CD4-positive, alpha-beta T cell (primary cell): ENCODE results near the gene PCDH9. TPM values are rescaled to one million over a fixed set of nuclear protein-coding genes. Genes with fewer than 3 reads are reported as not detected.

Source experiments
- ATAC-seq: fragments of 200-7000 bp; cut with Tn5 transposase; one replicate; pipeline ENCODE4 v1.10.0; 2022; ENCODE audit warnings: mild to moderate bottlenecking; ENCODE audit not compliant: poor library complexity
- CTCF ChIA-PET: fragments of 350-600 bp; sonication (Branson Sonifier 250); formaldehyde crosslinking; loops from one replicate; lab custom pipeline; 2021; ENCODE audit warnings: antibody characterized with exemption, inconsistent platforms; lab: Charles Lee
- POLR2A ChIA-PET: fragments of 350-600 bp; sonication (Branson Sonifier 250); formaldehyde crosslinking; loops from one replicate; lab custom pipeline; 2021; ENCODE audit warnings: antibody characterized with exemption, inconsistent platforms; lab: Charles Lee
- DNase-seq, 14 experiments: peaks; one replicate each; pipeline ENCODE4 v3.0.0-alpha.2; 2013 to 2020; ENCODE audit warnings: mixed read lengths in 2 of 14
- H3K27ac ChIP-seq, 2 donors: one replicate each; pipeline versions ENCODE4 v1.5.1 to v1.7.0; 2013; ENCODE audit warnings: low read length in 2 of 2, low read depth in 1 of 2, mild to moderate bottlenecking in 1 of 2
- H3K27me3 ChIP-seq, 2 experiments: 1 replicate in 1 of 2; 2 replicates in 1 of 2; pipeline versions ENCODE4 v1.6.1 to v1.7.0; 2013; ENCODE audit warnings: low read length in 2 of 2, control low read depth in 1 of 2, mild to moderate bottlenecking in 1 of 2, moderate library complexity in 1 of 2; ENCODE audit not compliant: insufficient read depth in 2 of 2, control insufficient read depth in 1 of 2
- H3K36me3 ChIP-seq: one replicate; pipeline ENCODE4 v1.6.1; 2013; ENCODE audit warnings: low read length, control low read depth; ENCODE audit not compliant: insufficient read depth
- H3K4me1 ChIP-seq: one replicate; pipeline ENCODE4 v1.6.1; 2013; ENCODE audit warnings: low read length, control low read depth; ENCODE audit not compliant: insufficient read depth
- H3K4me3 ChIP-seq: one replicate; pipeline ENCODE4 v1.5.1; 2013; ENCODE audit warnings: mild to moderate bottlenecking, low read length, moderate library complexity
- H3K9me3 ChIP-seq, 2 experiments: 1 replicate in 1 of 2; 2 replicates in 1 of 2; pipeline versions ENCODE4 v1.6.1 to v1.7.0; 2013; ENCODE audit warnings: low read length in 2 of 2, mild to moderate bottlenecking in 2 of 2, control low read depth in 1 of 2, moderate library complexity in 1 of 2; ENCODE audit not compliant: control insufficient read depth in 1 of 2, insufficient read depth in 1 of 2
- H3K27ac Mint-ChIP-seq: one replicate; pipeline ENCODE4 v1.8.0; 2020; ENCODE audit warnings: mixed read lengths
- H3K27me3 Mint-ChIP-seq: one replicate; pipeline ENCODE4 v1.8.0; 2021; ENCODE audit warnings: mixed read lengths
- H3K36me3 Mint-ChIP-seq: one replicate; pipeline ENCODE4 v1.8.0; 2021; ENCODE audit warnings: low read depth, mixed read lengths
- H3K4me1 Mint-ChIP-seq: one replicate; pipeline ENCODE4 v1.8.0; 2021; ENCODE audit warnings: low read depth, mixed read lengths
- H3K4me3 Mint-ChIP-seq: one replicate; pipeline ENCODE4 v1.8.0; 2020; ENCODE audit warnings: mild to moderate bottlenecking, mixed read lengths
- H3K9me3 Mint-ChIP-seq: one replicate; pipeline ENCODE4 v1.8.0; 2020; ENCODE audit warnings: mixed read lengths
- CTCF ChIP-seq: fragments of 200-600 bp; IDR thresholded peaks from one replicate; pipeline ENCODE4 v1.8.0; 2022; ENCODE audit warnings: antibody characterized with exemption, mild to moderate bottlenecking
- intact Hi-C, 2 experiments: fragments of 100-400 bp; cut with DNase I in 1 of 2; cut with micrococcal nuclease in 1 of 2; formaldehyde crosslinking; loops; one replicate each; pipeline versions ENCODE4 v1.15.1 to v1.9.0; 2023 to 2025; cut with DNase I, micrococcal nuclease
- total RNA-seq, 174 experiments: library from RNA in 2 of 174; stranded (reverse) in 2 of 174; gene quantifications; one replicate each; pipeline ENCODE4 v1.2.3 and lab custom pipeline; 2021 to 2026

PCDH9 gene
- total RNA-seq, 2 experiments from 2014 or later, result 0.08 to 0.19 TPM

GRCh38 chr13:66410314-66410713, 819.8 kb downstream of the PCDH9 start:
- intact Hi-C loops, result no loop called here
- CTCF ChIA-PET, result interaction anchor here (1.4 kb wide), 1 partner anchor 17 kb away, joined by 3 read pairs; no protein-coding TSS in a partner anchor
- H3K9me3 ChIP-seq, result peaks cover 0 to 3% of the 10 kb centered on the region in 2 experiments
- H3K36me3 ChIP-seq, result no peaks in the 10 kb centered on the region
- ATAC-seq, result no peak
- no peak overlapping the region for H3K4me3 ChIP-seq
- no peak for TF ChIP-seq CTCF
- Mint-ChIP-seq H3K27ac (no peak overlapping the region), H3K36me3 (no peaks in the 10 kb centered on the region), H3K4me3 (no peak overlapping the region), H3K9me3 (no peaks in the 10 kb centered on the region), H3K27me3 (no peaks in the 10 kb centered on the region), H3K4me1 (no peaks in the 10 kb centered on the region)
- DNase-seq, result no peak
- H3K27ac ChIP-seq, result no peak overlapping the region
- H3K4me1 ChIP-seq, result no peaks in the 10 kb centered on the region
- no peaks in the 10 kb centered on the region for H3K27me3 ChIP-seq
- POLR2A ChIA-PET, result no interaction called here

- H3K4me1 ChIP-seq, result no peaks in the 10 kb centered on the region
- ChIA-PET POLR2A (no interaction called here), CTCF (interaction anchor here (1.4 kb wide), 1 partner anchor 16 kb away, joined by 3 read pairs; no protein-coding TSS in a partner anchor)
- ATAC-seq, result no peak
- no peak for DNase-seq
- no peak overlapping the region for H3K4me3 Mint-ChIP-seq
- H3K36me3 Mint-ChIP-seq, result no peaks in the 10 kb centered on the region
- H3K27ac Mint-ChIP-seq, result no peak overlapping the region
- peaks cover 0 to 3% of the 10 kb centered on the region in 2 experiments for H3K9me3 ChIP-seq
- no peaks in the 10 kb centered on the region for H3K27me3 ChIP-seq
- intact Hi-C loops, result no loop called here
- no peak overlapping the region for H3K27ac ChIP-seq
- H3K4me3 ChIP-seq, result no peak overlapping the region
- no peak for TF ChIP-seq CTCF
- H3K9me3 Mint-ChIP-seq, result no peaks in the 10 kb centered on the region
- no peaks in the 10 kb centered on the region for H3K27me3 Mint-ChIP-seq
- H3K36me3 ChIP-seq, result no peaks in the 10 kb centered on the region
- H3K4me1 Mint-ChIP-seq, result no peaks in the 10 kb centered on the region
Measured at GRCh38 chr13:66409542-66409941, 820.6 kb downstream of the PCDH9 start.

- no peaks in the 10 kb centered on the region for H3K36me3 ChIP-seq
- no peaks in the 10 kb centered on the region for H3K4me1 Mint-ChIP-seq
- ChIA-PET CTCF (no interaction called here), POLR2A (no interaction called here)
- H3K27me3 ChIP-seq, result no peaks in the 10 kb centered on the region
- H3K27ac ChIP-seq, result no peak overlapping the region
- H3K36me3 Mint-ChIP-seq, result no peaks in the 10 kb centered on the region
- ATAC-seq (no peak), DNase-seq (no peak)
- no peak overlapping the region for H3K4me3 ChIP-seq
- peaks cover 0 to 3% of the 10 kb centered on the region in 2 experiments for H3K9me3 ChIP-seq
- H3K27ac Mint-ChIP-seq, result no peak overlapping the region
- H3K9me3 Mint-ChIP-seq, result no peaks in the 10 kb centered on the region
- no peak for TF ChIP-seq CTCF
- H3K4me1 ChIP-seq, result no peaks in the 10 kb centered on the region
- H3K4me3 Mint-ChIP-seq, result no peak overlapping the region
- no peaks in the 10 kb centered on the region for H3K27me3 Mint-ChIP-seq
- intact Hi-C loops, result no loop called here
Measured at GRCh38 chr13:66407128-66407527, 823.0 kb downstream of the PCDH9 start.
